Stimulated activated CD8-positive, alpha-beta memory T cell treated with anti-CD3 and anti-CD28 coated beads, Interleukin-12 subunit alpha, Interleukin-12 subunit beta, amount 100 ng/mL, for 24 hours (primary cell): ENCODE measurements around the gene TTC6.

Experiments
- DNase-seq: peaks from one replicate; pipeline ENCODE4 v3.0.0-alpha.2; 2020; ENCODE audit errors: extremely low read depth

TTC6 gene

GRCh38 chr14:37585101-37585511 is 10.3 kb upstream of the TTC6 start:
- DNase-seq: no peak

GRCh38 chr14:37585971-37586796 is 9.2 kb upstream of the TTC6 start:
- DNase-seq: no peak

DNA sequence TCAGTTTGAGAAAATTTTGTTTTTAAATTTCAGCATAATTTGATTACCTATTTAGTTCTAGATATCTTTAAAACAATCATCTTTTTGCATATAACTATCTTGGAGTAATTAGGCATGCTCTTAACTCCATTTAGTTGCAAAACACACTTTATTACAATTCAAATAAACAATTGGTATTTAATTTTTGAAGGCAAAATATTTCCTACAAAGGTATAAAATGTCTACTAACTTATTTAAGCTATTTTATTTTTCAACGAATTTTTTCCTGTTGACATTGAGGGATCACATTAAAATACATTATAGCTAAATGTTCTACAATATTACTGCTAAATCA is 8.7 kb upstream of the TTC6 start:
- no peak for DNase-seq

- DNase-seq: no peak
Measured at GRCh38 chr14:37587131-37587803, 8.2 kb upstream of the TTC6 start.

- no peak for DNase-seq
Measured at GRCh38 chr14:37587881-37588666, 7.4 kb upstream of the TTC6 start.

DNA sequence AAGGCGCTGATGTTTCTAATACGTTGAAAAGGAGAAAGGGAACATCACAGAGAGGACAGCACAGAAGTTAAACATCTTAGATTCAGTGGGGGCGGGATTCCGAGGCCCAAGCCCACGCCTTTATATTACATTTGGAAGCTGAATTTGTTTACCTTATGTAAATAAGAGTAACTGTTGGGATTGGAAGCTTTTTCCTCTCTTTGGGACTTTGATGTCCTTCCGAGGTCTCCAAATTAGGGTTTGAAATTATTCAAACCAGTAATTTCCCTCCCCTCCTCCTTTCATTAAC is 6.8 kb upstream of the TTC6 start:
- DNase-seq: no peak

DNA sequence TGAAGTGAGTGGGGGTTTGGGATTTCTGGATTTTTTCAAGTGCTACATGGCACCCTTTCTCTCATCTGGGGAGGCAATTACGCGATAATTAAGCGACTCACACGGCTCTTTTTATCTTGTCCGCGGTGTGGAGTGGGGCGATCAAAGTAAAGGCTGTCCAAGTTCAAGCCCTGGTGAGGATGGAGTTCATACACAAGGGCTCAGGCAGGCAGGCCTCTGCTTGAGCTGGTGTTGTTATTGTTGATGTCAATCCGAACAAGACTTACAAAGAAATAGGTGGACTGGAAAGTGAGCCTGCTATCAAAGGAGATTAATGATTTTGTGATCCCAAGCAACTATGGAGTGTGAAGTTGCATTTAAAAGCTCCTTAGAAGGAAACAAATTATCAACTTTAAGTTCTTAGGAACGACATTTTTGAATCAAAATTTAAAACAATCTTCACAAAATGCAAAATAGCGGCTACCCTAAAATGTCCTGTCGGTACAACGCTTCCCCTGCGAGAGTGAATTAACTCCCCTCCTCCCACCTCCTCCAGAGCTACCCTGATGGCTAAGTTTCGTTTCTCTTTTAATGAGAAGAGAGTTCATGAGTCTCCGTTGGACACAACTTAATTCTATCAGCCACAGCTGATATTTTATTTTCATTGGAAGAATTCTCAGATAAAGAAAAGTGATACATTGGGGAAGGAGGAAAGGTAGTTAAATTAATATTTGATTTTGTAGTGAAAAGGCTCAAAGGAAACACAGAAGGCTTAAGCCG is 6.3 kb upstream of the TTC6 start:
- DNase-seq: no peak

GRCh38 chr14:37589715-37590427 is 5.6 kb upstream of the TTC6 start:
- DNase-seq: no peak

- DNase-seq: no peak
Measured at GRCh38 chr14:37590428-37591139, 4.8 kb upstream of the TTC6 start.

DNA sequence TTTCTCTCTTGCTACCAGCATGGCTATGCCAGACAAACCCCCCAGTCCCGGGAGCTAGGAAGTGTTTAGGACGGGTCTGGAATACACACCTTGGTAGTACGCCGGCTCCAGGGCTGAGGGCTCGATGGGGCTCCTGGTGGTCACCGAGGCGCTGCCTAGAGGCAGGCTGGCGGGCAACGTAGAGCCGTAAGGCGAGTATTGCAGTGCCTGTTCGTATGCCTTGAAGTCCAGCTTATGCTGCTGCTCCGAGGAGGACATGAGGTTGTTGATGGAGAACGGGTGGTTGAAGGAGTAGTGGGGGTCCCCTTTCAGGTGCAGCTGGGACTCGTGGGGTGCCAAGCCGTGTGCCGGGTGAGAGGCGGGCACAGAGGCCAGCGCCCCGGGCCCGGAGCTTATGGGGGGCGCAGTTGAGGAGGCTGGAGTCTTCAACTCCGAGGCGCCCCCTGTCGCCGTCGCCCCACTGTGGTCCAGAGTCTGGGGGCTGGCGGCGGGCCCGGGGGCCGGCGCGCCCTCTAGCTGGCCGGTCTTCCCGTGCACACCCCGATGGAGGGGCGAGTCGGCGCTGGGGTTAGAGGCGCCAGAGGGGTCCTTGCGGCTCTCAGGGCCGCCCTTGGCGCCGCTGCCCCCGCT is 4.0 kb upstream of the TTC6 start:
- no peak for DNase-seq

DNA sequence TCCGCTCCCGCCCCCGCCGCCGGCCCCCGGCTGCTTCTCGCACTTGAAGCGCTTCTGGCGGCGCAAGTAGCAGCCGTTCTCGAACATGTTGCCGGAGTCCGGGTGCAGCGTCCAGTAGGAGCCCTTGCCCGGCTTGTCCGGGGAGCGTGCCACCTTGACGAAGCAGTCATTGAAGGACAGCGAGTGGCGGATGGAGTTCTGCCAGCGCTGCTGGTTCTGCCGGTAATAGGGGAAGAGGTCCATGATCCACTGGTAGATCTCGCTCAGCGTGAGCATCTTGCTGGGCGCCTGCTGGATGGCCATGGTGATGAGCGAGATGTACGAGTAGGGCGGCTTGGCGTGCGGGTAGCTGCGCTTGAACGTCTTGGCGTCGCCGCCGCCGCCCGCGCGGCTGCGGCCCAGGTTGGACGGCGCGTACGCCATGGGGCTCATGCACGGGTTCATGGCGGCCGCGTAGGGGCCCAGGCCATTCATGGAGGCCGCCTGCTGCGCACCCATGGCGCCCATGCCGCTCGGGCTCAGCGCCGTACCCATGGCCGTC is 3.4 kb upstream of the TTC6 start:
- DNase-seq: no peak

- DNase-seq: no peak
Measured at GRCh38 chr14:37592482-37593408, 2.7 kb upstream of the TTC6 start.

GRCh38 chr14:37593511-37594237 is 1.8 kb upstream of the TTC6 start:
- no peak for DNase-seq

DNA sequence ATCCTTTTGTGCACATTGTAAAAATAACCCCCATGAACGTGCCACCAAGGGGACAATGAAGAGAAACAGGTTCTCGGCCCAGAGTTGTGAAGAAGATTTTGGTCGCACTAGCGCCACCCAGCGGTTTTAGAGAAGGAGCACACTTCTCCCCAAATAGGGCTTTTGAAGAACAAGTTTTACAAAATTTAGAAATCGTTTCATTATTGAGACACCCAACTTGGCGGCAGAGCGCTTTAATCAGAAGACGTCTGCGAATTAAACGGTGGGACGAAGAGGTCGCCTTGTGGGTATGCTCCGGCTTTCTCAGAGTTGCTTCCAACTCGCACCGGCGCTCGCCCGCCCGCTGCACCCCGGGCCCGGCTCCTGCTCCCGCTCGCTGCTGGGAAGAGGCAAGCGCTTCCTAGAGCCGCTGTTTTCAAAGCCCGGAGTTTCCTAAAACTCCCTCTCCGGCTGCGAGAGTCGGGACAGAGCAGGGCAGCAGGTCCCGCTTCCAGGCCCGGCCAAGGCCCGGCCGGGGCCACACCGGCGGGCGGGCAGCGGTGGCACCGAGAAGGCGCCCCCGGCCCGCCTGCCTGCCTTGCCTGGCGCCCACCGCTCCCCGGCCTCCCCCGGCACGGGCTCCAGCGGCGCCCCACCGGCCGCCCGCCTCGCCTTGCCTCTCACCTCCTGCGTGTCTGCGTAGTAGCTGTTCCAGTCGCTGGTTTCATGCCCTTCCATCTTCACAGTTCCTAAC is 1.0 kb upstream of the TTC6 start:
- DNase-seq: no peak

DNA sequence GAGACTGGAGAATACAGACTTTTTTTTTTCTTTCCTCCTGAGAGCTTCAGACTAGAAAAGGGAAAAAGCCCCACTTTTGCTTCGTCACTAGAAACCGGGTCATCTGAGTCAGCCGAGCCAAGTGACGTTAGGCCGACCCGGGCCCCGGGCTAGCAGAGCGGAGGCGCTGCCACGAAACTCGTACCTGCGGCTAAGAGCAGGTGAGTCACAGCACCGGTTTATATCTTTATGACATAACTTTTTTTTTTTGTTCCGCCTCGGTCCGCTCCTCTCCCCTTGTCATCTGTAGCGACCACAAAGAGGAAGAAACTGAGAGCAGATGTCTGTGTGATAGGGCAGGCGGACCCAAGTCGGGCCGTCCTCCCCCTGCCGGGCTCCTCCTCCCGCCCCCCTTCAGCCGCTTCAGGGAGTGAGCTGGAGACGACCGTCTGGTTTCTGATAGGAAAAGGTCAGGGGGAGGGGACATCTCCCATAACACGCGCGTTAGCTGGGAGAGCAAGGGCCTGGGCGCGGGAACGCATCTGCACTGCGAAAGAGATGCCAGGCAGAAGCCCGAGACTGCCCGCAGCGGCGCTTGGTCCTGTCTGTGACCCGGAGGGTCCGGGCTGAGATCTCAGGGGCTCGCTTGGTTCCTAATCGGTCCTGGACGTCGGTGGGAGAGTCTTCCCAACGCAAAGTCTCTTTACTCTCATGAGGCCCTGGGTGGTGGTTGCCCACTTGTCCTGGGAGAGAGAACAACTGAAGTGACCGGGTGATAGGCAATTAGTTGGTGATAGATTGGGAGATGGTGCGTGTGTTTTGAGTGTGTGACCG is 586 bp downstream of the TTC6 start:
- DNase-seq: peak; percentile 42

DNA sequence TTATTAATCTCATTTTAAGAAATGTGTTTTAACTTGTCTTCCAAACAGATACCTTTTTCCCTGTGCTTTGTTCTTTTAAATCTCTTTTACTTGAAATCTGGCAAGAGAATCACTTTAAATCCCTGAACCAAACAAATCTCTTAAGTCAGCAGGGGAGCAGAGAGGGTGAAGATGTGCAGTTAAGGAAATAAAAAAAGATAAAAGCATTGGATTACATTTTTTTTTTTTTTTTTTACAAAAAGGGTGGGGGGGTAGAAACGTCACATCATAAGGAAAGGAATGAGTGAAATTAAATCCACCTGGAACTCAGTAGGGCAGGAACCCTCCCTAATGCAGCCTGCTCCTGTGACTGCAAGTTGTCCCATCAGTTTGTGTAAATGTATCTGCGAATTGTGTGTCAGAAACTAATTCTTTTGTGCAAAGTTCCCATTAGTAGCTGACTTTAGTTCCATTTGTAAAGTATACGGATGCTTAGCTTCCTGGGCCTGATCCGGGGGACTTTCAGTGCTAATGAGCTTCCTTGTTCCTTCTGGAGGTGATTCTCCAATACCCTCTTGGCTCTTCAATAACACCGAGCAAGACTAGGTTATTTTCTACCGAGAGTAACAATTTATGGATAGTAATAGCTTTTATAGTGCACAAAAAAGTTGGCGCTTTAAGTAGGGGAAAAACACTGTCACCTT is 1.5 kb downstream of the TTC6 start:
- no peak for DNase-seq
